A673 (cell line): ENCODE results near the gene ZNF865.

ENCODE experiments used
- EZH2 ChIP-seq: fragments of 200-600 bp; sonication (generic); IDR thresholded peaks from 2 replicates; pipeline ENCODE4 v1.6.1; 2017; ENCODE audit warnings: borderline replicate concordance, low read depth, mild to moderate bottlenecking, mixed read lengths, antibody characterized with exemption, low read length; ENCODE audit not compliant: poor library complexity, severe bottlenecking
- TF ChIP-seq, protein P1 (sequence below): fragments of 300-800, 200-600 bp; sonication (generic); conservative IDR thresholded peaks from 2 replicates; pipeline ENCODE4 v1.5.1; 2017; ENCODE audit warnings: low read depth, mild to moderate bottlenecking, antibody characterized with exemption, low read length, moderate library complexity, mixed read lengths

DNA sequence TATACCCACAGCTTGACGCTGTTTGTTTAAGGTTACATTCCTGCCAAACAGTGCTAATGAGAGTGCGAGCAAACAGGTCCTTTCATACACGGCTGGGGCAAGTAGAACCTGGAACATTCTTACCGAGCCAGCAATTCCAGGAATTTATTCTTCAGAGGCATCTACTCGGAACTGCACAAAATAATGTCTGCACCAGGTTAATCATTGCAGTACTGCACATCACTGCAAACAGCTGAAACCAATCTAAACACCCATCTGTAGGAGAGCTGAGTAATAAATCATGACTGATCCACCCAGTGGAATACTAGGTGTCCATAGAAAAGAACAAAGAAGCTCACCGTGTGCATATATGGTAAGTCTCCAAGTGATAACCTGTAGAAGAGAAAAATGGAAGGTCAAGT is 23.6 kb upstream of the ZNF865 start:
- TF ChIP-seq, protein P1, sequence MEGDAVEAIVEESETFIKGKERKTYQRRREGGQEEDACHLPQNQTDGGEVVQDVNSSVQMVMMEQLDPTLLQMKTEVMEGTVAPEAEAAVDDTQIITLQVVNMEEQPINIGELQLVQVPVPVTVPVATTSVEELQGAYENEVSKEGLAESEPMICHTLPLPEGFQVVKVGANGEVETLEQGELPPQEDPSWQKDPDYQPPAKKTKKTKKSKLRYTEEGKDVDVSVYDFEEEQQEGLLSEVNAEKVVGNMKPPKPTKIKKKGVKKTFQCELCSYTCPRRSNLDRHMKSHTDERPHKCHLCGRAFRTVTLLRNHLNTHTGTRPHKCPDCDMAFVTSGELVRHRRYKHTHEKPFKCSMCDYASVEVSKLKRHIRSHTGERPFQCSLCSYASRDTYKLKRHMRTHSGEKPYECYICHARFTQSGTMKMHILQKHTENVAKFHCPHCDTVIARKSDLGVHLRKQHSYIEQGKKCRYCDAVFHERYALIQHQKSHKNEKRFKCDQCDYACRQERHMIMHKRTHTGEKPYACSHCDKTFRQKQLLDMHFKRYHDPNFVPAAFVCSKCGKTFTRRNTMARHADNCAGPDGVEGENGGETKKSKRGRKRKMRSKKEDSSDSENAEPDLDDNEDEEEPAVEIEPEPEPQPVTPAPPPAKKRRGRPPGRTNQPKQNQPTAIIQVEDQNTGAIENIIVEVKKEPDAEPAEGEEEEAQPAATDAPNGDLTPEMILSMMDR: no peak
- no peak for TF ChIP-seq EZH2
